Parathyroid adenoma (tissue), 2 donors: Measurements from ENCODE around the gene USP22.

Experiments
- H2AFZ ChIP-seq: fragments of 300-600 bp; sonication (generic); one replicate; pipeline ENCODE4 v1.7.0; 2017; ENCODE audit warnings: antibody characterized with exemption, mild to moderate bottlenecking
- H3K27ac ChIP-seq: fragments of 300-600 bp; sonication (generic); one replicate; pipeline ENCODE4 v1.7.0; 2017
- H3K27me3 ChIP-seq: fragments of 300-600 bp; sonication (generic); one replicate; pipeline ENCODE4 v1.7.0; 2017; ENCODE audit warnings: low read length; ENCODE audit not compliant: control insufficient read depth, insufficient read depth
- H3K36me3 ChIP-seq: fragments of 300-600 bp; sonication (generic); one replicate; pipeline ENCODE4 v1.7.0; 2017; ENCODE audit warnings: low read length; ENCODE audit not compliant: control insufficient read depth, insufficient read depth
- H3K4me1 ChIP-seq: fragments of 300-600 bp; sonication (generic); one replicate; pipeline ENCODE4 v1.7.0; 2017; ENCODE audit warnings: control low read depth
- H3K4me2 ChIP-seq: fragments of 300-600 bp; sonication (generic); one replicate; pipeline ENCODE4 v1.7.0; 2017; ENCODE audit warnings: low read length
- H3K4me3 ChIP-seq: fragments of 300-600 bp; sonication (generic); one replicate; pipeline ENCODE4 v1.7.0; 2017; ENCODE audit warnings: low read depth, low read length
- H3K79me2 ChIP-seq: fragments of 300-600 bp; sonication (generic); one replicate; pipeline ENCODE4 v1.7.0; 2017; ENCODE audit warnings: control low read depth
- H3K9ac ChIP-seq: fragments of 300-600 bp; sonication (generic); one replicate; pipeline ENCODE4 v1.7.0; 2017; ENCODE audit warnings: mild to moderate bottlenecking
- H3K9me3 ChIP-seq: fragments of 300-600 bp; sonication (generic); one replicate; pipeline ENCODE4 v1.7.0; 2017; ENCODE audit warnings: low read length; ENCODE audit not compliant: control insufficient read depth
- CTCF ChIP-seq: fragments of 300-600 bp; sonication (generic); IDR thresholded peaks from one replicate; pipeline ENCODE4 v1.7.0; 2017; ENCODE audit warnings: antibody characterized with exemption, mild to moderate bottlenecking
- donor health status: primary hyperparathyroidism.

The USP22 gene

GRCh38 chr17:20952183-20952582, 90.6 kb downstream of the USP22 start:
- Histone ChIP-seq H2AFZ (no peak overlapping the region), H3K36me3 (no peaks in the 10 kb centered on the region), H3K27ac (no peak overlapping the region), H3K9ac (no peak overlapping the region), H3K4me2 (no peak overlapping the region), H3K27me3 (no peaks in the 10 kb centered on the region), H3K4me1 (no peaks in the 10 kb centered on the region), H3K4me3 (no peak overlapping the region), H3K79me2 (no peaks in the 10 kb centered on the region), H3K9me3 (no peaks in the 10 kb centered on the region)
- TF ChIP-seq CTCF: no peak
